ENCODE results near the gene MYO5B. TPM values are rescaled to one million over a fixed set of nuclear protein-coding genes. Genes with fewer than 3 reads are reported as not detected.
"Not testable (repeated sequence)": the region's sequence is repeated elsewhere in the genome, so short reads cannot be mapped to it uniquely, and the experiment has no call there.

Gene MYO5B
- total RNA-seq, 1 donor from 2014 or later, result under 0.01 TPM

DNA sequence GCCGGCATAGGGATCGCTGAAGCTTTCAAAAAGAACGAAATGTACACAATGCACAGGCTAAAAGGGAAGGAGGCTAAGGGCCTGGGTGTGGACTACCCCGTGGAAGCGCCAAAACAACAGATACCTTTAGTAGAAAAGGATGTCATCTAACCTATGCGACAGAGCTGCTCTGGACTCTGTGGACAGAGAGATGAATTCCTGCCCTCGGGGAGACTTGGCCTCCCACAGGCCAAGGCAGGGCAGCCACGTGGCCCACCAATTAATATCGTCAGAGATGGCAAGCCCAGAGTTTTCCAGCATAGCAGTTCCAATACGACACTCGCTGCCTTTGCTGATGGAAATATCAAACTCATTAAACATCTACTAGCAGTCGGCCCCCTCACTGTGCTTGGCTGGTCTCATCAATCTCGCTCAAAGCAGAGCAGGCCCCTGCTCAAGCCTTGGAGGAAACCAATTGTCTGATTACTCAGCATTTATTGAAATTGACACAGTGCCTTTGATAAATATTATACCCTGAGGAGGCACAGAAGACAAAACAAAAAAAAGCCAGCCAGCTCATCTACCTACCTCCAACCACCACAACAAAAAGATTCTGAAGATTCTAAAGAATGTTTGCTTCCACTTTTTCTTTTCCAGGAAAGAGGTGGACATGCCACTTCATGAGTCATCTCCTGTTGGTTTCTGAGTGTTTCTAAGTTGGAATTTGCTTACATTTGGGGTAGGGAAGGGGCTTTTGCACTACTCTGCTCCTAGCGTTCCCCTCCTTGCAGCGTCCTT is 302.6 kb downstream of the MYO5B start:
- DNase-seq (ENCODE audit: low read depth in 2 of 2), result peak; percentile 13 to 45

DNA sequence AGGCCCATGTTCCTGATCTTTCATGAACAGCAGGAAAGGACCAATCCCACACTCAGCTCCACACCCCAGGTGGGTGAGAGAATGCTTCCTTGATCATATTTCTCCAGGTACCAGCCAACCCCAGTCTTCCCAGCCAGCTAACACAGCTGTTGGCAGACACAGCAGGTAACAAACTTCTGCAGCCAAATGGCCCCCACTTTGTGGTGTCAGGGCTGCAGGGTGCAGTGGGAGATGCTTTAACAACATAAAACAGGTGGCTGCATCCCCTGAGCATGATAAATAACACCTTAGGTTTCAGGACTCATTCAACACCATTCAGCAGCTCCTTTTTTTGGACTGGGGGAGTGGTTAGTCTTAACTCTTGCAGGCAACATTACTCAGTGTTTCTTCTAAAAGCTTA is 304.9 kb downstream of the MYO5B start:
- no peak for DNase-seq (ENCODE audit: low read depth in 2 of 2)

DNA sequence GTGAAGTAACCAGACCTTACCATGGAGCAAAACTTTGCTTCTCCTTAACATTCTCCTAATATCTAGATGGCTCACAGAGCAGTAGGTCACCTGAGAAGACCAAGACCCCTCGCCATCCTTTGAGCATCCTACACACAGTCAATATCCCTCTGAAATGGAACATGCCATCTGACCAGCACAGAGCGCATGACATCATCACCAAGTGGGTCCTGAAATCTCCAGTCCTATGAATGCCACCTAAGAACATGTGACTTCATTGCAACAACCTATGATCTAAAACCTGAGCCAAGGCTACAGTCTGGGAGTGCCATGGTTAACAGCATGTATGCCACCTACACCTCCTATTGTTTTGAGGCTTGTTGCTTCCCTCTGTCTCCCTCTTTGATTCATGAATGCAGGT is 305.4 kb downstream of the MYO5B start:
- not testable (repeated sequence) for DNase-seq (ENCODE audit: low read depth in 2 of 2)

DNA sequence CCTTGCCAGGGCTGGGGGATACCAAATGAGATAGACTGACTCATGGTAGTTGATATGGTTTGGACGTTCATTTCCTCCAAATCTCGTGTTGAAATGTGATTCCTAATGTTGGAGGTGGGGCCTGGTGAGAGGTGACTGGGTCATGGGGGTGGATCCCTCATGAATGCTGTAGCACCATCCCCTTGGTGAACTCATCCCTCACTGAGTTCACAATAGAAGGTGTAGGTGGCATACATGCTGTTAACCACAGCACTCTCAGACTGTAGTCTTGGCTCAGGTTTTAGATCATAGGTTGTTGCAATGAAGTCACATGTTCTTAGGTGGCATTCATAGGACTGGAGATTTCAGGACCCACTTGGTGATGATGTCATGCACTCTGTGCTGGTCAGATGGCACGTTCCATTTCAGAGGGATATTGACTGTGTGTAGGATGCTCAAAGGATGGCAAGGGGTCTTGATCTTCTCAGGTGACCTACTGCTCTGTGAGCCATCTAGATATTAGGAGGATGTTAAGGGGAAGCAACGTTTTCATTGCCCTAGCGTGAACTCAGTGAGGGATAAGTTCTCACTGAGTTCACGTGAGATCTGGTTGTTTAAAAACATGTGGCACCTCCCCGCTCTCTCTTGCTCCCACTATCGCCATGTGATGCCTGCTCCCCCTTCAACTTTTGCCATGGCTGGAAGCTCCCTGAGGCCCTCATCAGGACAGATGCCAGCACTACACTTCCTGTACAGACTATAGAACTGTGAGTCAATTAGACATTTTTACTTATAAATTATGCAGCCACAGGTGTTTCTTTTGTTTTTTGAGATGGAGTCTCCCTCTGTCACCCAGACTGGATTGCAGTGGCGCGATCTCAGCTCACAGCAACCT is 307.8 kb downstream of the MYO5B start:
- DNase-seq (ENCODE audit: low read depth in 2 of 2), result no peak

DNA sequence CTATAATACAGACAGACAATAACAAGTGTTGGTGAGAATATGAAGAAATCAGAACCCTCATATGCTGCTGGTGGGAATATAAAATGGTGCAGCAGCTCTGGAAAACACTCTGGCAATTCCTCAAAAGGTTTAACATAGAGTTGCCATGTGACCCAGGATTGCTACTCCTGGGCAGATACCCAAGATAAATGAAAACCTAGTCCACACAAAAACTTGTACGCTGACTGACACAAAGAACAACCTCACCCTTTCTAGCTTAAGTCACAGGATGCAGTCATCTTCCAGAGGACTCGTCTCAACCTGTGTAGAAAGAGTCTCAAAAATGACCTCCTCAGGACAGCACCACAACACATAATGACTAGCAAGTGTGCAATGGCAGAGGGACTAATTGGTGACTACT is 310.0 kb downstream of the MYO5B start:
- DNase-seq (ENCODE audit: low read depth in 2 of 2), result no peak

DNA sequence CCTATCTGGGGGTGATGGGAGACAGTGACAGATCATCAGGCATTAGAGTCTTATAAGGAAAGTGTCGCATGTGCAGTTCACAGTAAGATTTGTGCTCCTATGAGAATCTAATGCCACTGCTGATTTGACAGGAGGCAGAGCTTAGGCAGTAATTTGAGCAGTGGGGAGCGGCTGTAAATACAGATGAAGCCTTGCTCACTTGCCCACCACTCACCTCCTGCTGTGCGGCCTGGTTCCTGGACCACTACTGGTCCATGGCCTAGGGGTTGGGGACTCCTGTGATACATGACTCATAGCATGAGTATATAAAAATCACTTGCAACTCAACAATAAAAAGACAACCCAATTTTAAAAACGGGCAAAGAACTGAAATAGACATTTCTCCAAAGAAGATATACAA is 310.5 kb downstream of the MYO5B start:
- DNase-seq (ENCODE audit: low read depth in 2 of 2), result no peak

DNA sequence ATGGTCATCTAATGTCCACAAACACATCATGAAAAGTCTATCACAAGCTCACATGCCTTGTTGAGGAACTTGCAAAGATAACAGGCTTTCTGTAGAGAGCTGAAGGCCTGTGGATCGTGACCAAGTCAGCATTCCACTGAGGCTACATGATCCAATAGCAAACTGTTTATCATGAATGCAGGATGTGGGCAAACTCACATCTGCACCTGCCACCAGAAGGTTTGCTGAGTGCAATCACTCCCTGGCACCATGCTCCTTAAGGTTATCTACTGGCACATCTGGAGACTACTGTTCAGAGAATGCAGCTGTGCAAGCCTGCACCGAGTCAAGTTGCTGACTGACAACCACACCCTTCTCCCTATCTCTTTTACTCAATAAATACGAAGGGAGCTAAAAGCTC is 314.3 kb downstream of the MYO5B start:
- no peak for DNase-seq (ENCODE audit: low read depth in 2 of 2)

DNA sequence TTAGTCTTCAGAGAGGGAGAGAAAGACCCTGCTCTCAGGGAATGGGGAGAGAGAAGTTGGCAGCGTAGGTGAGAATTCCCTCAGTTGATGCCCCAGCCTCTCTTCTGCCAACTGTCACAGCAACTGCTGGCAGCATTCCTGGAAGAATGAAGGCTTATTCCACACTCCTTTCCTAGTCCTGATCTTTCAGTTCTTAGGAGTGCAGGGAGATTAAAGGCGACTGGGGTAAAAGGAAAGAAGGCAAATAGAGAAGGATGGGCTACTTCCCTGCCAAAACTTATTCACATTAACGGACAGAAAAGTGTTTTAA is 315.7 kb downstream of the MYO5B start:
- no peak for DNase-seq (ENCODE audit: low read depth in 2 of 2)

DNA sequence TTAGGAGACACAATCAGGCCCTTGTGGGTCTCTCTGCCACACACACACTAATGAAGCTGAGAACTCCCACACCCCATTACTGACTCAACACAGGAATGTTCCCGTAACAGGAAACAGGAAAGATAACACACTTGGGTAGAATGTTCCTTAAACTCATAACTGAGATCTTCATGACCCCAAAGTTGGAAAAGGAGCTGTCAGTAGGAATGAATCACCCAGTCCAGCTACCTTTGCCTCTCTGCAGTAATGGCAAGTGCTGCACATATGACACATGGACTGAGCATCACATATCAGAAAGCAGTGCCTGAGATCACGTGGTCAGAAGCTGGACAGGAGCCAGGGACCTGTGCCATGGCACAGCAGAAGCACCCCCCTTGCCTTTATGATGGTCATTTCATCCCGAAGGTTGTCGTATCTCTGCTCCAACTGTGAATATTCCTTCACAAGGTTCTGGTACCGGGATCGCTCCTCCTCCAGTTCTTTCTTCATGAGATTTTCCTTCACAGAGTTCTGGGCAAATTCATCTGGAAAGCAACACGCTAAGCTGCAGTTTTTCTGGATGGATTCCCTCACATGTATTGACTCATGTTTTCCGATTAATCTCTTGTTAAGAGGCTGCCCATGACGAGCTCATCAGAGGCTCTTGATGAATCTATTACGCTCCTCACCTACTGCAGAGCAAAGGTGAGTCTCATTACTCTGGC is 316.2 kb downstream of the MYO5B start:
- peak; percentile 9 to 40 for DNase-seq (ENCODE audit: low read depth in 2 of 2)

DNA sequence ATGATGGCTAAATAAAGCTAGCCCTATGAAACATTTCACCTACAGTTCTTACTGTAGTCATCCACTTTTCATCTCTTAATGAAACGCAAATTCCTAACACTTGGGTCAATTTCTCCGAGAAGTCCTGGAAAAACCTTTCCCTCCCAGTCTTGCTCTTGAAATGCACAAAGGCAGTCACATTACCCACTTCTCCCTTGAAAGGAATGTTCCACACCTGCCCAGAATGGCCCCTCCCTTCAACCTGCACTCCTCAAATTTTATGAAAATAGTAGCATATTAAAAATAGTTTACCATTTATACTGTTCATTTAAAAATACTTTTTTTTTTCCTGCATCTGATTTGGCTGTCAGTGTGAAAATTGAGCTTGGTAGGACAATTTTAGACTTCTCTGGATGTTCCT is 316.9 kb downstream of the MYO5B start:
- DNase-seq (ENCODE audit: low read depth in 2 of 2), result no peak

DNA sequence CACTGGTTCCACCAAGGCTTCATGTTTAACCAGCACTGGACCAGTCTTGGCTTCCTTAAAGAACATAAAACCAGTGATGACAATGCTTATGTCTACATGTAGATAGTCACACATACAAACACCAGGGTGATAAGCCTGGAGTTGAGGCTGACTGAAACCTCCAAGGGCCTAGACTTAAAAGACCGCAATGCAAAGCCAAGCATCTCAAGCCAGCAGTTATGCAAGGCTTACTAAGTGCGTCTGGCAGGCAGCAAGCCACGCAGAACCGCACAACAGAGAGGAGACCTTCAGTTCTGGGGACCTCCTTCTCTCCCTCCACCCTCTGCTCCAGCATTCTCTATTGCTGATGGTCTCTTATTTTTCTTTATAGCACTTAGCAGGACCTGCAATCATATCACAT is 318.4 kb downstream of the MYO5B start:
- no peak for DNase-seq (ENCODE audit: low read depth in 2 of 2)

DNA sequence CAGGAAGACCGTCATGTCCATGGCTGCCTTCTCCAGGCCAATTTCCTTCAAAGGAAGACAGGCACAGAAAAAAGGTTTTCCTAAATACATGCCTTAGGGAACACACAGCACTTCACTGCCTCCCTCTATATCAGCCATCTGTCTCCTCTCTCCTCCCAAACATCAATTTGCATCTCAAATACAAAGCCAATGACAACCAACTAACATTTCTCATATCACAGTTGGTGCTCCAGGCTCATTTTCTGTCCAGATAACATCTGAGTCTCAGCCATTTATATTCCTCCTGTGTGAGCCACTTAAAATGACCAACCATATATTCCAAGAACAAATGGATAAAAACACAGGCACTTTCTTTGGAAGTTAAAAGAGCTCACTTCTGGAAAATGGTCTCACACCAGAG is 319.2 kb downstream of the MYO5B start:
- no peak for DNase-seq (ENCODE audit: low read depth in 2 of 2)

DNA sequence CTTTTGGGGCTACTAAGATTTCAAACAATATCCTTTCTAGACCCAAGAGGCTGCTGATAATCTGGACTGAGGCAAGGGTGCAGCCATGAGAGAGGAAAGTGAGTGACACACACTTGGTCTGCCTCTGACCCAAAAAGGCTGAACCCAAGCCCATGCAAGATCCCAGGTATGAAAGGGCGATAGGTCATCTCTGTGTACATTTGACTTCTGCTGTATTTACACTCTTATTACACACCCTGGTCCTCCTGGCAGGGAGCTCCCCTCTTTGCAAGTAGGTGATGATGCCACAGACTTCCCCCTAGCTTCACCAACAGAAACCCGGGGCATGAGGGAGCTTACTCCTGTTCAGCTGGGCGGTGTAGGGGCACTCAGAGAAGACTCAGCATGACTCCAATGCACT is 319.8 kb downstream of the MYO5B start:
- no peak for DNase-seq (ENCODE audit: low read depth in 2 of 2)

DNA sequence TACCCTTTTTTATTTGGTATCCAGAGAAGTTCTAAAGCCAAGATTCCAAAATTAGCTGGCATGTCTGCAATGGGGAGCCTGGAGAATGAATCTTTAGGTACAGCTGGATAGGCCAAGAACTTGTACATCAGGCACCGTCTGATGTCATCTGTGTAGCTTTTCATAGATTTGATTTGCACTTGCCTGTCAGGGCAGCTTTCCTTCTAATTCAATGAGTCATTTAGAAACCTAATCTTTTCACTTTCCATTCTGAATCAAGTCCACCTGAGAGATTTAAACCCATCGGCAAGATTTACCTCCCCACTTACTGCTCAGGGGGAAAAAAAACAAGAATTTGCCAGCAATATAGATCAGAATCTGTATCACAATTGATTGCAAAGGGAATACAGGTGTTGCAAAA is 320.7 kb downstream of the MYO5B start:
- DNase-seq (ENCODE audit: low read depth in 2 of 2), result no peak

DNA sequence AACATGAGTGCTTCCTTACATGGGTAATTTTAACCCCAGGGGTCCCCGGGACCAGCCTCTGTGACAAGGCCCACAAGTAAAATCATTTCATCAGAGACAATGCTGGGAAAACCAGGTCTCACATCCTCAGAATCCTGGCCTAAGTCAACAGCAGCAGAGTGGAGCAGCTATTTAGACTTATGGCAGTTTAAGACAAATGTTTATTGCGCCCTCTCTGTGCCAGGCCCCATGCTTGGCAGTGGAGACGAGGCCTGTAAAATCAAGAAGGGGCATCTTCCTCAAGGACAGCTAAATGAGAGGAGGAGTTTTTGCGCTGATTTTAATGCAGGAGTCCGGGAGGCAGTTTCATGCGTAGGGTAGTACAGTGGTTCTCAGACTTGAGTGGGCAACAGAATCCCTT is 325.6 kb downstream of the MYO5B start:
- DNase-seq (ENCODE audit: low read depth in 2 of 2), result no peak

DNA sequence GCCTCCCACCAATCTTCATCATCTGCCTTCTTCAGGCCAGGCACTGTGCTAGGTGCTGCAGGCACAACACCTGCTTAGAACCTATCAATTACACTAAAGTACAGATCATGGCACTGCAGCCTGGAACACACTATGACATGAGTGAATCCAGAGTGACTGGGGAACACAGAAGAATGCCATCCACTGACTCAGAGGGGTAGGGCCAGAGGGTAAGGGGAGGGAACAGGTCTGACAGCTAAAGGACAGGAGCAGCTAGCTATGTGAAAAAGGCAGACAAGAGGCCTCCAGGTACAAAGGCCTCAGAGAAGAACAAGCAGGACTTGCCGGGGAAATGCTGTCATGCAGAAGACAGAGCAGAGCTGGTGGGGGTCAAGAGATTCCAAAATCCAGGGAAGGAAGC is 328.3 kb downstream of the MYO5B start:
- no peak for DNase-seq (ENCODE audit: low read depth in 2 of 2)

DNA sequence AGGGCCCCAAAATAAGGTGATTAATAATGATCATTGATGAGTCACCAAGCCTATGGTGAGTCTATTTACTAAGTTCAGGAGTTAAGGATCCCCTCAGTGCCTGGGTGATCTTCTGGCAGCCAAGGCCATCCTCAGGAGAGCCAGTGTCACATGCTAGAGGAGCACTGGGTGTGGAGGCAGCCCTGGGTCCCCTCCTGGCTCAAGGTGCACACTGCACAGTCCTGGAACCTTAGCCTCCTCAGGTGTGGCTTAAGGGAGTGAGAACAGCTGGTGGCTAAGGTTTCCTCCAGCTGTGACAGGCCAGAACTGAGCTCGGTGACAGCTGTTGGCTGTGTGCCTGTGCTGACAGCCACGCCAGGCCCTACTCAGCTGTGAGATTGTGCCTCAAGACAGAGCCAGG is 329.5 kb downstream of the MYO5B start:
- no peak for DNase-seq (ENCODE audit: low read depth in 2 of 2)

DNA sequence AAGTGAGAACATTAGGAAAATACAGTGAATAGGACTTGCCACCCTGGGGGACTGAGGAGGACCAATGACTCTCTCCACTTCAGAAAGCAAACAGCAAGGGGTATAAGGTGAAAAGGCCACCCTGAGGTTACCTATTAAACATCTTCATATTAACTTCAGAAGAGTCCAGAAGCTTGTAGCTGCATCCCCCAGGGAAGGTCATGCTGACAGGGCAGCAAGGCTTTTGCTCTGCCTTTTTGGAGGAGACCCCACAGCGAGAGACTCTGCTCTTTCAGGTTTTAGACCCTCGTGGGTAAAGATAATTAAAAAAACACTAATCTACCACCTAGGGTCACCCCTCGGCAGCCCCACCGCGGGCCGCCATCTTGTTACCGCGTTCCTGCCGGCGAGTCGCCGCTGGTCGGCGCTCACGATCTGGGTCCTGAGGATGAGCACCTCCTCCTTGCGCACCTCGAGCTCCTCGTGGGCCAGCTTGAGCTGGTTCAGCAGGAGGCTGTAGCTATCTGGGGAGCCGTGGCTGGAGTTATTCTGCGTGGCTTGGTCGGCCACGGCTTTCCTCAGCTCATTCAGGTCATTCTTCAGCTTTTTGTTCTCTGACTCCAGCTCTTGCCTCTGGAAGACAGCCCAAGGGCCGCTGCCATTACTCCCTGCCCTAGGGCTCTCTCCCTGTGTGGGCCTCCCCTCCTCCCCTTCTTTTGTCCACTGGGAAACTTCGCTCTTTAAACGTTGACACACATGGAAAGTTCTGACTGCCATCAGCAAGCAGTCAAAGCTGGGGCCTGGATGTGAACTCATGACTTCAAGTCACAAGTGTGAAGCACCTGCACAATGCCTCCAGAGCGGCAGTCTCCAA is 331.0 kb downstream of the MYO5B start:
- DNase-seq (ENCODE audit: low read depth in 2 of 2), result no peak

DNA sequence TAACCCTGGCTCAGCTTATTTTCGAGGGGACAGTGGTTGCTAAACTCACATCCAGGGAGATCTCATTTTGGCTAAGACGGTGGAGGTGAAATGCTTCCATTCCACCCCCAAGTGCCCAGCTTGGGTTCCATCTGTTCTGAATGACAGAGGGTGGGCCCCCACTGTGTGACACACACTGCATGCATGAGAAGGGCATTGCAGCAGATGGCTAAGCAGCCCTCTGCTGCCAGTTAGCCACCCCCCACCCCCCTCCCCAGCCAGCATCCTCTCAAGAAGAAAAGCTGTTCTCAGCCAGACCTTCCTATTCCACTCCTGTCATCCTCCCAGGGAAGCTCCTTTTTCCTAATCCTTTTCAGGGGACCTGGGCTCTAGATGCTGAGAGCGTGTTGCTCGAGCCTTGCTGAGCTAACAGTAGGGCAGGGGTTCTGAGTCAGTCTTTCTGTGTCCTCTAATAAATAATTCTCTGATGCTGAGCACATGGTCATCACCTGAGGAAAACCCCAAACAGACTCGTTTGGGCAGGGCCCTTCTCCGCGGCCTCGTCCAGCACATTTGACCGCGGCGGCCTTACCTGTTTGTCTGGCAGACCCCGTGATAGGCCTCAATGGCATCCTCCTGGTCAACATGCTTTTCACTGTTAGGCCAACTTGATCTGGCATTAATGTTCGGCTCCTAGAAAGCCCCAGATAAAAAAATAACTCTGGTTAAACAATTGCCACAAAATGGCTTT is 332.1 kb downstream of the MYO5B start:
- no peak for DNase-seq (ENCODE audit: low read depth in 2 of 2)

DNA sequence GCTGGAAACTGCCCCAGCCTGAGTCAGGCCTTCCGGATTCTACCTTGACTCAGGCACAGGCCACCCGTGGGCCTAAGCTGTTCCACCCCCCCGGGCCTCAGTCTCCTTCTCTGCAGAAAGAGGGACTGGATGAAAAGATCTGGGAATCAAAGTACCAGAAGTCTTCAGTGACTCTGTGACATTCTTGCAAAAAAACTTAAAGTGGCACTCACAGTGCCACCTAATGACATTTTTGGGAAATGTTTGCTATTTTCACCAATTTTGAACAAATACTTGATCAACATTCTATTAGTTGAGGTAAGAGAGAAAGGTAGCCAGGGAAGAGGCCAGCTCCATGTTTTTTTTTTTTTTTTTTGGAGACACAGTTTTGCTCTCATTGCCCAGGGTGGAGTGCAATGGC is 333.3 kb downstream of the MYO5B start:
- DNase-seq (ENCODE audit: low read depth in 2 of 2), result peak; percentile 20 to 22

DNA sequence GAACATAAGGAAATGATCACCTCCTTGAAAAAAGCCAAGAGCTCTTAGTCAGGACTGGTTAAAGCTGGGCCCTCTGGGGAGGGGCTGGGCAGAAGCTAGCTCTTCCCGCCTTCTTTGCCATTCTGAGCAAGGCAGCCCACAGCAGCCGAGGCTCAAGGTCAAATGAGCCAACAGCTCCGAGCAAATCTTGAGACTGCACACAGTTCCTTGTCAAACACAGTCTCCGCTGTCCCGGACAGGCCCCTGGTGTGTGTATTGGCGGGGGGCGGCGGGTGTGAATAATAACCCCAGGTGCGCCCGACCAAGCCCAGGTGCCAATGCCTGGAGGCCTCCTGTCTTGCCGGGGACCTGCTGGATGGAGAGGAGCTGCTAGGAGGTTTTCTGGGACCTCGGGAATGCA is 335.2 kb downstream of the MYO5B start:
- DNase-seq (ENCODE audit: low read depth in 2 of 2), result no peak
